Right atrium auricular region (tissue), 2 donors: ENCODE data around the gene TMPRSS13. TPM values are rescaled to one million over a fixed set of nuclear protein-coding genes. Genes with fewer than 3 reads are reported as not detected.

Experiments used
- DNase-seq: peaks from one replicate; pipeline ENCODE4 v3.0.0-alpha.2; 2019; ENCODE audit warnings: low spot score
- H3K27ac ChIP-seq, 2 donors: fragments of 200-600 bp; sonication (generic); 1 replicate in 1 of 2; 2 replicates in 1 of 2; pipeline ENCODE4 v1.5.1; 2016 to 2019
- H3K27me3 ChIP-seq, 2 donors: fragments of 200-600 bp; sonication (generic); one replicate each; pipeline versions ENCODE4 v1.5.1 to v1.6.0; 2017 to 2019
- H3K36me3 ChIP-seq: fragments of 200-600 bp; sonication (generic); one replicate; pipeline ENCODE4 v1.5.1; 2016
- H3K4me1 ChIP-seq, 2 donors: fragments of 200-600 bp; sonication (generic); one replicate each; pipeline versions ENCODE4 v1.5.1 to v1.6.0; 2017 to 2019
- H3K4me3 ChIP-seq, 2 donors: fragments of 200-600 bp; sonication (generic); 1 replicate in 1 of 2; 2 replicates in 1 of 2; pipeline ENCODE4 v1.5.1; 2017 to 2019; ENCODE audit warnings: mild to moderate bottlenecking in 1 of 2, moderate library complexity in 1 of 2
- H3K9me3 ChIP-seq, 2 donors: fragments of 200-600 bp; sonication (generic); one replicate each; pipeline ENCODE4 v1.5.1; 2019
- total RNA-seq, 2 donors: library from RNA; depleted of rRNA; stranded (reverse); fragments of >200 nt; gene quantifications; one replicate each; pipeline ENCODE4 v1.1.0, GENCODE V29; 2016
- TF ChIP-seq, protein P1 (sequence below), 2 donors: fragments of 200-600 bp; sonication (generic); IDR thresholded peaks; one replicate each; pipeline ENCODE4 v1.5.1; 2019; ENCODE audit warnings: antibody characterized with exemption in 2 of 2

The TMPRSS13 gene
- total RNA-seq, 2 donors from 2014 or later = not detected

DNA sequence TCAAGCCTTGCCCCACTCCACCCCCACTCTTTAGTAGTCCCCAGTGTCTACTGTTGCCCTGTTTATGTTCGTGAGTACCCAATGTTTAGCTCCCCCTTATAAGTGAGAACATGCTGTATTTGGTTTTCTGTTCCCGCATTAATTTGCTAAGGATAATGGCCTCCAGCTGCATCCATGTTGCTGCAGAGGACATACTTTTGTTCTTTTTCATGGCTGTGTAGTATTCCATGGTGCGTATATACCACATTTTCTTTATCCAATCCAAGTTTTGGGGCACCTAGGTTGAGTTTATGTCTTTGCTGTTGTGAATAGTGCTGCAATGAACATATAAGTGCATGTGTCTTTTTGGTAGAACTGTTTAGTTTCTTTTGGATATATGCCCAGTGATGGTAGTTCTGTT lies 36.6 kb downstream of the TMPRSS13 start:
- no peak for DNase-seq
- no peak overlapping the region for H3K27ac ChIP-seq
- no peaks in the 10 kb centered on the region for H3K36me3 ChIP-seq
- no peaks in the 10 kb centered on the region for H3K27me3 ChIP-seq
- H3K9me3 ChIP-seq = no peaks in the 10 kb centered on the region
- no peaks in the 10 kb centered on the region for H3K4me1 ChIP-seq
- no peak overlapping the region for H3K4me3 ChIP-seq
- TF ChIP-seq, protein P1, sequence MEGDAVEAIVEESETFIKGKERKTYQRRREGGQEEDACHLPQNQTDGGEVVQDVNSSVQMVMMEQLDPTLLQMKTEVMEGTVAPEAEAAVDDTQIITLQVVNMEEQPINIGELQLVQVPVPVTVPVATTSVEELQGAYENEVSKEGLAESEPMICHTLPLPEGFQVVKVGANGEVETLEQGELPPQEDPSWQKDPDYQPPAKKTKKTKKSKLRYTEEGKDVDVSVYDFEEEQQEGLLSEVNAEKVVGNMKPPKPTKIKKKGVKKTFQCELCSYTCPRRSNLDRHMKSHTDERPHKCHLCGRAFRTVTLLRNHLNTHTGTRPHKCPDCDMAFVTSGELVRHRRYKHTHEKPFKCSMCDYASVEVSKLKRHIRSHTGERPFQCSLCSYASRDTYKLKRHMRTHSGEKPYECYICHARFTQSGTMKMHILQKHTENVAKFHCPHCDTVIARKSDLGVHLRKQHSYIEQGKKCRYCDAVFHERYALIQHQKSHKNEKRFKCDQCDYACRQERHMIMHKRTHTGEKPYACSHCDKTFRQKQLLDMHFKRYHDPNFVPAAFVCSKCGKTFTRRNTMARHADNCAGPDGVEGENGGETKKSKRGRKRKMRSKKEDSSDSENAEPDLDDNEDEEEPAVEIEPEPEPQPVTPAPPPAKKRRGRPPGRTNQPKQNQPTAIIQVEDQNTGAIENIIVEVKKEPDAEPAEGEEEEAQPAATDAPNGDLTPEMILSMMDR (IDR thresholded peaks at IDR 0.05) = no peak

GRCh38 chr11:117891362-117891761 lies 37.8 kb downstream of the TMPRSS13 start:
- H3K4me3 ChIP-seq = no peak overlapping the region
- DNase-seq = no peak
- no peaks in the 10 kb centered on the region for H3K9me3 ChIP-seq
- H3K27me3 ChIP-seq = no peaks in the 10 kb centered on the region
- H3K36me3 ChIP-seq = no peaks in the 10 kb centered on the region
- TF ChIP-seq, protein P1 (IDR thresholded peaks at IDR 0.05) = no peak
- H3K4me1 ChIP-seq = peaks cover 0 to 2% of the 10 kb centered on the region in 2 donors
- H3K27ac ChIP-seq = no peak overlapping the region

DNA sequence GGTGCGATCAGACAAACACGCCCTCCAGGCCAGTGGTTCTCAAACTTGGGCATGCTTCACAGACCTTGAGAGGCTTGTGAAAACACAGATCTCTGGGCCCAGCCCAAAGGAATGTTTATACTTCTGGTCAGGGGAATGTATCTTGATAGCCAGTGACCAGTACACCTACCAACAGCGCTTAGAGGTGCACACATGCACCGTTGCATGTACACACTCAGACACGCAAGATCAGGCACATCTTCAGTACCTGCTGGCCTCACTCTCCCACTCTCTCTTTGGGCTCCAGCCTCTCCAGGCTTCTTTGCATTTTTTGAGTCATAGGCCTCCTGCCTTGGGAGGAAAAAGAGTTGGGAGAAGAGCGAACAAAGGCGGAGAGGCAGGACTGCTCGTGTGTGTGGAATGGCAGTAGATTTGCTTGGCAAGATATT lies 41.0 kb downstream of the TMPRSS13 start:
- Histone ChIP-seq H3K27ac (no peak overlapping the region), H3K9me3 (no peaks in the 10 kb centered on the region), H3K4me1 (peaks cover 0 to 17% of the 10 kb centered on the region in 2 donors), H3K36me3 (no peaks in the 10 kb centered on the region), H3K27me3 (no peaks in the 10 kb centered on the region), H3K4me3 (no peak overlapping the region)
- TF ChIP-seq, protein P1 (IDR thresholded peaks at IDR 0.05) = no peak
- peak; percentile 54 for DNase-seq

GRCh38 chr11:117887431-117888138 lies 41.6 kb downstream of the TMPRSS13 start:
- Histone ChIP-seq H3K36me3 (no peaks in the 10 kb centered on the region), H3K27me3 (no peaks in the 10 kb centered on the region), H3K4me3 (no peak overlapping the region), H3K27ac (no peak overlapping the region), H3K4me1 (peaks cover 0 to 22% of the 10 kb centered on the region in 2 donors), H3K9me3 (no peaks in the 10 kb centered on the region)
- TF ChIP-seq, protein P1 (IDR thresholded peaks at IDR 0.05) = no peak
- DNase-seq = peak; percentile 52

DNA sequence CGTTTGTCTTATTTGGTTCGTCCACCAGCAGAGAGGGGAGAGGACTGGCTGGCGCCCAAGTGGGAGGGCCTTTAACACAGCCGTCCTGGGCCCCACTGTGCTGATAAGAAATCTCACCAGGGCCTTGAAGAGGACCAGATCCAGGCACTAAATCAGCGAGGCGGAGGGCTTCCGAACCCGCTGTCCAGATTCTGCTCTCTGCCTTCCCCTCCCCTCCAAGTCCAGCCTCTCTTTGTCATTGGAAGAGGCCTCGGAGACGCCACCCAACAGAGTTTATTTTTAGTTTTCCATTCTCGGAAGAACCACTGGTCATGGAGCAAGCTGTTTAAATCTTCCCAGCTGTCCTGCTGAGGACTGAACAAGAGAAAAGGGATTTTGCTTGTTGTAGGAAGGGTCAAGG lies 43.4 kb downstream of the TMPRSS13 start:
- Histone ChIP-seq H3K27ac (peak overlapping the region; percentile 71 to 74), H3K27me3 (no peaks in the 10 kb centered on the region), H3K4me1 (peaks cover 0 to 27% of the 10 kb centered on the region in 2 donors), H3K4me3 (peak overlapping the region; percentile 17 to 38), H3K9me3 (no peaks in the 10 kb centered on the region), H3K36me3 (no peaks in the 10 kb centered on the region)
- DNase-seq = peak; percentile 73
- TF ChIP-seq, protein P1 (IDR thresholded peaks at IDR 0.05) = no peak

- peak; percentile 65 for DNase-seq
- H3K4me3 ChIP-seq = no peak overlapping the region
- H3K4me1 ChIP-seq = peaks cover 0 to 27% of the 10 kb centered on the region in 2 donors
- peak overlapping the region; percentile 71 to 74 for H3K27ac ChIP-seq
- H3K9me3 ChIP-seq = no peaks in the 10 kb centered on the region
- TF ChIP-seq, protein P1 (IDR thresholded peaks at IDR 0.05) = no peak
- H3K36me3 ChIP-seq = no peaks in the 10 kb centered on the region
- H3K27me3 ChIP-seq = no peaks in the 10 kb centered on the region
Measured at GRCh38 chr11:117884994-117885393, 44.2 kb downstream of the TMPRSS13 start.
